IPS-11a (cell line): ENCODE data around the gene KIAA1755.

Experiments
- H3K4me3 ChIP-seq: one replicate; pipeline ENCODE4 v1.5.1; 2013; ENCODE audit warnings: low read depth, low read length, control low read depth

The KIAA1755 gene

DNA sequence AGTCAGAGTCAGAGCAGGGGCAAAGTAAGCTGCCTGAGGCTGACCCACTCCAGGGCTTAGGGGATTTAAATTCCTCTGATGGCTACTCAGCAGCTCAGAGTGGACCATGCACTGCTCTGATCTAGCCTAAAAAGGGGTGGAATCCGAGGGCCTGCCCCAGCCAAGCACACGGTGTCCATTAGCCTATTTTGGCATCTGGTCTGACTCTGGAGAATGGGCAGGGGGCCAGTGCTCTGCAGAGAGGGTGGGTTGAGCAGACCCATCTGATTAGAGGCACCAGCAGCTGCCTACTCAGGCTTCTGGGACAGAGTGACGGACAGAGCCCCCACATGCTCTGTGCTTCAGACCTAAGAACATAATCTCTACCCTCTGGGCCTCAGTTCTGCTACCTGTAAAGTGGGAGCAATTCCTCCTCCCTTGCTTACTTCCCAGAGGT lies 69.6 kb downstream of the KIAA1755 start:
- no peak overlapping the region for H3K4me3 ChIP-seq

DNA sequence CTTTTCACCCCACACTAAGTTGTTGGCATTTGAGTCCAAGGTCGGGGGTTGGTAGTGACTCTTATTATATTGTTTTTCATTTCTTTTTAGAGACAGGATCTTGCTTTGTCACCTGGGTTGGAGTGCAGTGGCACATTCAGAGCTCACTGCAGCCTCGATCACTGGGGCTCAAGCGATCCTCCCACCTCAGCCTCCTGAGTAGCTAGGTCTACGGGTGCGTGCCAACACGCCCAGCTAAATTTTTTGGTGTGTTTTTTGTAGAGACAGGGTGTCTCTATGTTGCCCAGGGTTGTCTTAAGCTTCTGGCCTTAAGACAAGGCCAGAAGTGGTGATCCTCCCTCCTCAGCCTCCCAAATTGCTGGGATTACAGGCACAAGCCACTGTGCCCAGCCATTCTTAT lies 70.4 kb downstream of the KIAA1755 start:
- H3K4me3 ChIP-seq, result no peak overlapping the region

DNA sequence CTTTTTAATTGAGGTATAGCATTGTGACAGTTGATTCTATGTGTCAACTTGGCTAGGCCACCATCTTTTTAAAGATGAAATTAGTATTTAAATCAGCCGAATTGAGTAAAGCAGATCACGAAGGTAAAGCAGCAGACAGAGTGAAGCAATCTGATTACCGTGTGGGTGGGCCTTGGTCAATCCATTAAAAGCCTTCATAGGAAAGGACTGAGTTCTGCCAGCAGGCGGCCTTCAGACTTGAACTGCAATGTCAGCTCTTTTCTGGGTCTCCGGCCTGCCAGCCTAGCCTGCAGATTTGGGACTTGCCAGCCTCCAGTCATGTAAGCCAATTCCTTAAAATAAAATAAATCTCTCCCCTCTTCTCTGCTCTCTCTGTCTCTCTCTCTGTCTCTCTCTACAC lies 73.0 kb downstream of the KIAA1755 start:
- H3K4me3 ChIP-seq, result no peak overlapping the region

GRCh38 chr20:38186788-38187221 lies 73.7 kb downstream of the KIAA1755 start:
- H3K4me3 ChIP-seq, result no peak overlapping the region

DNA sequence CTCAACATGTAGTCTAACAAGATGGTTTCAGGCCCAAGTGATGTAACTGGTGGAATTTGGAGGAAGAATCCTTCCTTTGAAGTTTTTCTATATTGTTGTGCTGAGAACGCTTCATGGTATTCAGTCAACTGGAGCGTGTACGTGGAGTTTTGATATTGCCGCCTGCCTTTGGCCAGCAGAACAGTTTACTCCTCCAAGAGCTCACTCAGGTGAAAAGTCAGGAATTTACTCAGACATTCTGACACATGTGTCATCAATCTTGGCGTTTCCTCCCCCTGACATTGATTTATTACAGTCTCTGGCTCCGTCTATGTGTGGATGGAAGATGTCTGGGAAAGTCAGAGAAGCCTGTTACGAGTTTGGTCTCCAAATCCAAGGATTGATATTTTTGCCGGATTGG lies 76.4 kb downstream of the KIAA1755 start:
- no peak overlapping the region for H3K4me3 ChIP-seq

- H3K4me3 ChIP-seq, result no peak overlapping the region
Observed at GRCh38 chr20:38181971-38182370, 78.6 kb downstream of the KIAA1755 start.

DNA sequence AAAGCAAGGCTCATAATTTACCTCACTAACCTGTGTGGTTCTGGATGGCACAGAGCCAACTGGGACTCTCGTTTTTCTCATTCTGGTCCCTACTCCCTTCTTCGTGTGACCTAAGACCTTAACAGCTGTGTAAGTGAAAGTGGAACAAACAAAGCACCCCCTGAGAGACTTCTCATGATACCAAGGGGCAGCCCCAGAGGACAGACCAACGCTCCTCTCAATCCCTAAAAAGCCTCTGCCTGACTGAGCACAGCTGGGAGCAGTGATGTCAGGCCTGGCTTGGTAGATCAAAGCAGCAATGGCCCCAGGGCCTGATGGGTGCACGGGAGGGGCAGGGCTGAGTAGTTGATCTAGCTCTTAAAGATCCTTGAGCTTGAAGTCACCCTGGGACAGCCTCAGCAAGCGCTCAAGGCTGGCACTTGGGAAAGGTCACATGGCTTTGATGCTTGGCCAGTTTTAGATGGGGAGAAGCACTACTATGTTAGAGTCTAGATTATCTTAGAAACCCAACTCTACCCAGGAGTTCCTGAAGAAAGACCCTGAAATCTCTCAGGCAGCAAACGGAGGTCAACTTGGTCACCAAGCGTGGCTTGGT lies 79.2 kb downstream of the KIAA1755 start:
- no peak overlapping the region for H3K4me3 ChIP-seq

DNA sequence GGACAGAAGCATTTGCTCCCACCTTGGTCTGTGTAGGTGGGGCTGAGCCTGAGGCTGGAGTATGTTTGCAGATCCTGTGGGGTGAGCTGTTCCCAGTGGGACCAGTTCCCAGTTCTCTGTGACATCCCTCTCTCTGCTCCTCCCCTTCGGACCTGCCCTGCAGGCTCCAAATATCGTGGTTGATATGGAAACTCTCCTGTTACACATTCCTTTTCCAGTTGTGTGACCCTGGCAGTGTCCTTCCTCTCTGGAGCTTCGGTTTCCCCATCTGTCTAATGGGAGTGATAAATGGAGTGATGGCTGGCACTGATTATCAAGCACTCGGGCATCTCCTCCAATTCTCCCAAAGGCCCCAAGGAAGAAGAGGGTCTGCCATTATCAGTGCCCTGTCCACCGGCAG lies 79.8 kb downstream of the KIAA1755 start:
- H3K4me3 ChIP-seq, result no peak overlapping the region

GRCh38 chr20:38179846-38180245 lies 80.7 kb downstream of the KIAA1755 start:
- H3K4me3 ChIP-seq, result no peak overlapping the region

GRCh38 chr20:38178581-38178980 lies 82.0 kb downstream of the KIAA1755 start:
- H3K4me3 ChIP-seq, result no peak overlapping the region

GRCh38 chr20:38178065-38178491 lies 82.5 kb downstream of the KIAA1755 start:
- no peak overlapping the region for H3K4me3 ChIP-seq

GRCh38 chr20:38177201-38177600 lies 83.3 kb downstream of the KIAA1755 start:
- H3K4me3 ChIP-seq, result no peak overlapping the region

DNA sequence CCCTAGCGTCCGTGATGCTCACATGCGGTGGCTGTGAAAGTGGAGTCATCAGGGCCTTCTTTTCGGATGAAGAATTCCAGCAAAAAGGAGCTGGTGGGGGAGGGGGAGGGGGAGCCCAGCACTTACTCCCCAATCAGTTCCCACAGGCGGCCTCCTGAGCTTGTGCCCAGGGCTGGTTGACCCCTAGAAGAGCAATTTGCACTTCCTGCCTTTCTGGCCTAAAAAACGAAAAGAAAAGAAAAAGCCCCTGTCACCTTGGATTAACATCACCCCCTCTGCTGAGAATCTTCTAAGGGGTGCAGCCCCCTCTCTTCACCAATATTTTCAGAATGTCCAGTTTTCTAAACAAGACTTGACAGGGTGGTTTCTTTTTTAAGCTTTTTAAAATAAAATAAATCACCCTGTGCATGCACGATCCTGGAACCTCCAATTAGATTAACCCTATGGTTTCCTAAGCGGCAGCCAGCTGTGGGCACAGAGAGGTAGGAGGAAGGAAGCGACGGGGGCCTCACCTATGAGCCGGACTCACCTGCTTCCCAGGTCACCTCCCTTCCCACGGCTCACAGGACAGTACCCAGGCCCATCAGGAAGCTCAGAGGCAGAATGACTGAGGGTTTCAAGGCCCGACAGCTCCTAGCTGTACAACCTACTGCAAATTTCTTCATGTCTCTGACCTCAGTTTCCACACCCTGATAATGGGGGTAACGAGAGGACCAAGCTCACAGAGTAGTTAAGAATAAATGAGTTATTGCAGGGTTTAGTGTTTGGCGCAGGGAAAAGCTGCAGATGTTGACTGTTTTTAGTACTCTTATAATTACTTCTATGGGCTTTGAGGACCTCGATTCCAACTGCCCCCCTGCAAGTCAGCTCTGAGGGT lies 85.0 kb downstream of the KIAA1755 start:
- no peak overlapping the region for H3K4me3 ChIP-seq

GRCh38 chr20:38173237-38174156 lies 87.0 kb downstream of the KIAA1755 start:
- H3K4me3 ChIP-seq, result no peak overlapping the region

DNA sequence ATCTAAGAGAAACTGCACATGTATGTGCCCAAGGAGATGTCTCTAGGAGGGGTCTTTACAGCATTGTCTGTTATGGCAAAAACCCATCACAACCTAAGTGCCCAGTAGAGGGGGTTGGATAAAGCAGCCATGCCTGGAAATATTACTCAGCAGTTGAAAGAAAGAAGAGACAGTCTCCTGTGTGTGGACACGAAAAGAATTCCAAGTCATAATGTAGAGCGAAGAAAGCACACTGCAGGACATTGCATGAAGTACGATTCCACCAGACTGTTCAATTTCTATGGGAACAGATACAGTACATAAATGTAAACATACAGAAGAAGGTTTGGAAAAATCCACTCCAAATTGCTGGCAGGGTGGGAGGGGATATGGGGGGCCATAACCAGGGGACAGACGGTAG lies 88.1 kb downstream of the KIAA1755 start:
- H3K4me3 ChIP-seq, result no peak overlapping the region

DNA sequence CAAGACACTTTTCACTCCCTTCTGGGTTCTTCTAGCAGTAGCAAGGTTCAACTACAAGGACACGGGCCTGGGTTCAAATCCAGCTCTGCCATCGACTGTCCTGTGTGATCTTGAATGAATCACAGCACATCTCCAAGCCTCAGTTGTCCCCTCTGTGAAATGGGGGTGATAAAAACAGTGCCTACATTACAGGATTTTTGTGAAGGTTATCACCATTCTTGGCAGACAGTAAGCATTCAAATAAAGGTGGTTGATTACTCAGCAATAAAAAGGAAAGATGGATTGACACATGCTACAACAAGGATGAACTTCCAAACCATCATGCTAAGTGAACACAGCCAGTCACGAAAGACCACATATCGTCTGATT lies 88.9 kb downstream of the KIAA1755 start:
- H3K4me3 ChIP-seq, result no peak overlapping the region

DNA sequence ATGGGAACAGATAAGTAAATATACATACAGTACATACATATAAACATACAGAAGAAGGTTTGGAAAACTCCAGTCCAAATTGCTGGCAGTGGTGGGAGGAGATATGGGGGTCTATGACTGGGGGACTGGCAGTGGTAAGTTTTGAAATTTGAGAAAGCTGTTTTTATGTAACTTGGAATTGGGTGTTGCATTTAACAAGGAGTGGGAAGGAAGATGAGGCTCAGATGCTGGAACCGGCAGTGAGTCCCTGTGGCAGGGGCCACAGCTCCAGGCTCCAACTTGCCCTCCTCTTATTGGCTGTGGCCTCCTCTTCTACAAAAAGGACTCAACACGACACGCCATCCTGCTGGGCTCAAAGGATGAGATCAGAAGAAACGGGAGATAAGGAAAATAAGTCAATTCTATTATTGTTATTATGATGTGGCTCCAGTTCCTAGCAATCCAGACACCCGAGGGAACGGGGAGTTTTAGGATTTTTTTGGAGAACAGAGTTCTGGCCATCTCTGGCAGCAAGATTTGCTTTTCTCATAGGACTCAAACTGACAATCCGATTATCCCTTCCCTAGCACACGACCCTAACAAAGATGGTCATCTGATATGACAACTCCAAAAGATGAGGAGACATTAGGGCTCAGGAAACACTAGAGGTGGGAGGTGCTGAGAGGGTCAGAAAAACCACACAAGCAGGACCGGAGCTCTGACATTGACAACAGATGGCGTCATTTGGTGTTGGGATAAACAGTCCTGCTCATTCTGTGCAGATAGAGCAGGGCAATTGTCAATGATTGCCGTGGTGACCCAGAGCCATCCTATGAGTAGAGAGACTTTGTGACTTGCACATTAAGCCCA lies 89.5 kb downstream of the KIAA1755 start:
- H3K4me3 ChIP-seq, result no peak overlapping the region

GRCh38 chr20:38170219-38170825 lies 90.2 kb downstream of the KIAA1755 start:
- no peak overlapping the region for H3K4me3 ChIP-seq

GRCh38 chr20:38169636-38170193 lies 90.8 kb downstream of the KIAA1755 start:
- H3K4me3 ChIP-seq, result no peak overlapping the region
